Measurements from ENCODE around the gene KRT14.

Gene KRT14

GRCh38 chr17:41549596-41550039 is 37.1 kb downstream of the KRT14 start:
- no peak for TF ChIP-seq CTCF (IDR thresholded peaks at IDR 0.05)

DNA sequence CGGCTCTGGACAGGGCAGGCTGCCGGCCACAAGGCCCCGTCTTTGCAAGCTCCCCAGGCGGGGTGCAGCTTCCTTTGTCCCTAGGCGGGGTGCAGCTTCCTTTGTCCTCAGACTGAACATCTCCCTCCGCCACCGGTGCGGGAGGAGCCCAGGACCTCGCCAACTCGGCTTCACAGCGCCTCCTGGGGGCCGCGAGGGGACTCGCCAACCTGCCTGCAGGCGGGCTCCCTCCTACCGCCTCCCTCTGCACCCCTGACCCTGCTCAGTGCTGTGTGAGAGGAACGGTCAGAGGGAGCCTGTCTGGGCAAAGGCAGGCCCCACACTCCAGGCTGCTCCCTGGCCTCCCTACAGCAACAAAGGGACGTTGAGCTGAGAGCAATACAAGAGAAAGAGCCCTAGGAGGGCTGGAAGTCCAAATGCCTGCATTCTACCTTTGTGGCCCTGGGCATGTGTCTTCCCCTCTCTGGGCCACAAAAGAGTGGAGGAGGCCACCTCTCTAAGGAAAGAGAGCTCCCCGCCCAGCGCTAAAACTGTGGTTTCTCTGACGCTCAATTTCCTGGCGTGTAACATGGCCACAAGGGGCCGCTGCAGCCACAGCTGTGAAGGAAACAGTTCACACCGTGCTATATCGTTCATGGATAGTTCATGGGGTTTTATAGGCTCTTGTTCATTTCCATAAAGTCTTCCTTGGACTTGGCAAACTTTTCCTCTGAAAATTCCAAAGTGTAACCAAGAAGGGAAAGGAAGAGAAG is 37.7 kb downstream of the KRT14 start:
- peak; percentile 96 for TF ChIP-seq CTCF (IDR thresholded peaks at IDR 0.05)

DNA sequence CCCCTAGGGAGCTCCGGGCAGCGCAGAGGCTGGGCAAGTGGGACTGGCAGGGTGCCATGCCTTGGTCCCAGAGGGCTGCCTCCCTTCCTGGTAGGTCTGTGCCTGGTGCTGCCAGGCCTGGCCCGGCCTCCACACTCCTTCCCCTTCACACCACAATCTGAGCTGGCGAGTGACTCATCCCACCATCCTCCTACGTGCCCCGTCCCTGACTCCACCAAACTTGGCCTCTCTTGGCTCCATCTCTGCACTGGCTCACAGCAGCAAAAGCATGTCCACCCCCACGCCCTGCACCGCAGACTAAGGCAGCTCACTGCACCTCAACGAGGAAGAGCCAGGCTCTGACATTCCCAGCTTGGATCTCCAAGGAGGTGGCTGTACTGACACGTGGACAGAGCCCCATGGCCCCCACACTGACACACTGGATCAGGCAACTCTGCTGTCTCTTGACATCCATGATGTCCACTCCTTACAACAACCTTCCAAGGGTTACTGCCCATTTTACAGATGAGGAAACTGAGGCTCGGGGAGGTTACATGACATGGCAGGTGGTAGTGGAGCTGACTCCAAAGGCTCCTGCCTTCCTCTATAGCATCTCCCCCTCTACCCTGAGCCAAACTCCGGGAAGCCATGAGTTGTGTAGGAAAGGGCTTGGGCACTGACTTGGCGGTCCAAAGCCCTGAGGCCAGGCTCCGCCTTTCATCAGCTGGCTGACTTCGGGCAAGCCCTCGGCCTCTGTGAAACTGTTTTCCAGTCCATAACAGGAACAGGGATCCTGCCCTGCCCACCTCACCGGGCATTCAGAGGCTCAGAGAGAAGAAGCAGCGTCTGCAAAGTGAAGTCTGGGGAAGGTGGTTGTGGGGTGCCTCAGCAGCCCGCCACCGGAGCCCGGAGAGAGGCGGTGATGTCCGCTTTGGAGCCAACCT is 38.5 kb downstream of the KRT14 start:
- no peak for TF ChIP-seq CTCF (IDR thresholded peaks at IDR 0.05)

DNA sequence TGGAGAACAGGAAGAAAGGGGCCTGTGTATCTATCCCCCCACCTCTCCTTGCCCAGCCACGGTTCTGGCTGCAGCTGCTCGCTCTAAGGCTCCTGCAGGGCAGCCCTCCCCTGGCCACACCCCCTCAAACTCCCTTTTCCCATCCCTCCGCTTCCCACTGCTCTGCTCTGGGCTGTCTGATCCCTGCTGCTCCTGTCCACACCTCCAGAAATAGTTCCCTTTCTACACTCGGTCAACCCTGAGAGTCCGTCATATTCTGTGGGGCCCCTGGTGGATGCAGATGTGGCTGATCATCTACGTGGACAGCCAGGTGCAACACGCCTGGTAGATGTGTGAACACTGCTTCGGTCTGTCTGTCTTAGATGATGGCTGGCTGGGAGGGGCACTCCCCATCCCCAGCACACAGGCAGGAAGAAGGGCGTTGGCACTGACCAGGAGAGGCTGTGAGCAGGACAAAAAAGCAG is 39.3 kb downstream of the KRT14 start:
- TF ChIP-seq CTCF (IDR thresholded peaks at IDR 0.05) = no peak

- no peak for TF ChIP-seq CTCF (IDR thresholded peaks at IDR 0.05)
These were observed 39.9 kb downstream of the KRT14 start for GRCh38 chr17:41546819-41547218.

GRCh38 chr17:41545829-41546410 is 40.8 kb downstream of the KRT14 start:
- TF ChIP-seq CTCF (IDR thresholded peaks at IDR 0.05) = no peak

- TF ChIP-seq CTCF (IDR thresholded peaks at IDR 0.05) = no peak
These were observed 41.8 kb downstream of the KRT14 start for GRCh38 chr17:41544935-41545334.

Data from LNCAP (cell line).